Ovary (tissue), 9 donors: ENCODE results near the gene FAM53B. TPM values are rescaled to one million over a fixed set of nuclear protein-coding genes. Genes with fewer than 3 reads are reported as not detected.
A peak's percentile ranks its signal among the peaks of the same experiment; 100 is the strongest.

Experiments
- DNase-seq, 5 donors: peaks; one replicate each; pipeline ENCODE4 v3.0.0-alpha.2; 2019 to 2020
- H3K27ac ChIP-seq, 2 donors: fragments of 200-600 bp; one replicate each; pipeline versions ENCODE4 v1.5.1 to v1.8.0; 2019 to 2022
- H3K27me3 ChIP-seq: fragments of 200-600 bp; one replicate; pipeline ENCODE4 v1.8.0; 2022
- H3K36me3 ChIP-seq: fragments of 200-600 bp; sonication (generic); one replicate; pipeline ENCODE4 v1.5.1; 2019
- H3K4me1 ChIP-seq: one replicate; pipeline ENCODE4 v1.8.1; 2013; ENCODE audit warnings: mild to moderate bottlenecking, moderate library complexity; ENCODE audit not compliant: insufficient read depth
- H3K4me3 ChIP-seq: fragments of 200-600 bp; sonication (generic); one replicate; pipeline ENCODE4 v1.5.1; 2017
- H3K9me3 ChIP-seq, 2 donors: fragments of 200-600 bp in 1 of 2; sonication (generic) in 1 of 2; one replicate each; pipeline versions ENCODE4 v1.5.1 to v1.8.1; 2013 to 2019; ENCODE audit warnings: mild to moderate bottlenecking in 1 of 2, moderate library complexity in 1 of 2
- CTCF ChIP-seq, 3 donors: fragments of 450-650 bp in 2 of 3; fragments of 200-600 bp in 1 of 3; IDR thresholded peaks; one replicate each; pipeline versions ENCODE4 v1.5.1 to v1.8.0; 2016 to 2022; ENCODE audit warnings: antibody characterized with exemption in 3 of 3, mild to moderate bottlenecking in 1 of 3
- EP300 ChIP-seq: sonication (generic); formaldehyde crosslinking; IDR thresholded peaks from one replicate; pipeline ENCODE4 v1.6.1; 2017; ENCODE audit warnings: antibody characterized with exemption
- POLR2A ChIP-seq: fragments of 450-650 bp; IDR thresholded peaks from one replicate; pipeline ENCODE4 v1.6.1; 2017; ENCODE audit warnings: antibody characterized with exemption, mild to moderate bottlenecking, moderate library complexity
- WGBS, 3 donors: extraction: QIAGEN DNeasy Blood & Tissue Kit in 1 of 3; methylation state at CpG; one replicate each; pipeline versions ENCODE4 v1.1.5 to v1.1.7; 2013 to 2017; 5-methylcytosine and 5-hydroxymethylcytosine counted together
- intact Hi-C, 4 donors: fragments of 100-400 bp; cut with DNase I; formaldehyde crosslinking; loops; one replicate each; pipeline versions ENCODE4 v1.11.0 to v1.15.1; 2022 to 2023
- polyA plus RNA-seq, 2 donors: library from polyadenylated mRNA; stranded (reverse); fragments of 200-250 nt in 1 of 2; fragments of 350-450 nt in 1 of 2; fragmentation: Illumina TruSeq in 1 of 2; extraction: RNeasy Lipid Tissue Mini Kit (QIAGEN cat#74804) in 1 of 2; gene quantifications; one replicate each; pipeline ENCODE4 v1.2.3, GENCODE V29; 2013 to 2014
- total RNA-seq, 7 donors: library from RNA; depleted of rRNA in 2 of 7; stranded (reverse); fragments of >200 nt in 2 of 7; fragmentation: NEBNext Ultra II Directional in 3 of 7; extraction: Animal tissue kit (Norgen Biotek cat#: 25700) in 3 of 7; gene quantifications; one replicate each; pipeline versions ENCODE4 v1.1.0 to v1.2.4, GENCODE V29; 2016 to 2023
- donor health status: DM: no; HTN: no; CAD: no; lungs with moderate emphysema.
- donor health status: DM: no; HTN: no; CAD: no.
- donor health status: Bipolar disorder and iron deficiency.
- donor health status: DM: yes; HTN: yes; CAD: no.
- donor health status: DM: no; HTN: no; CAD: no.
- donor health status: DM: yes; HTN: yes; CAD: no.

FAM53B gene
- total and polyA plus RNA-seq, 9 donors, result 9.7 to 77.6 (median 45.5) TPM

DNA sequence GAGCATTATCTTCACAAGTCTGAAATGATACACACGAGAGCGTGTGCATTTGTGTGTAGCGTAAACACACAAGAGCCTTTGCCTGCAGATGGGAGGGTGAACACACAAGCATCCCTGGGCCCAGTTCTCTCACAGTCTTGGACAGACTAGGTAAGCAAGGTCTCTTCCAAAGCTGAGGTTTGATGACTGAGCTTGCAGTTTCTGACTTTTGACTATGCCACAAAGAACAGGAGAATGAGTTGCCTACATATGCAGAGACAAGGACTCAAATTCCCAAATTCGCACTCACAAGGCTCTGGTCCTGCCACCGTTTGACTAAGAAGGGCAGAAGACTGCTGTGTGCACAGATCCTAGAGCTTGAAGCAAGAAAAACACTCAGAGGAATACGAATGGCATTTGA lies 55.8 kb downstream of the FAM53B start:
- Histone ChIP-seq H3K27me3 (no peaks in the 10 kb centered on the region), H3K4me3 (no peak overlapping the region), H3K36me3 (no peaks in the 10 kb centered on the region), H3K9me3 (no peaks in the 10 kb centered on the region), H3K27ac (no peak overlapping the region), H3K4me1 (peaks cover 10% of the 10 kb centered on the region)
- TF ChIP-seq EP300 (no peak), CTCF (IDR thresholded peaks at IDR 0.05) (no peak), POLR2A (no peak)
- 80 to 86% (median 81%) methylated on average over 6 of the region's 6 CpGs for WGBS, 3 donors
- intact Hi-C loops, result no loop called here
- no peak for DNase-seq

DNA sequence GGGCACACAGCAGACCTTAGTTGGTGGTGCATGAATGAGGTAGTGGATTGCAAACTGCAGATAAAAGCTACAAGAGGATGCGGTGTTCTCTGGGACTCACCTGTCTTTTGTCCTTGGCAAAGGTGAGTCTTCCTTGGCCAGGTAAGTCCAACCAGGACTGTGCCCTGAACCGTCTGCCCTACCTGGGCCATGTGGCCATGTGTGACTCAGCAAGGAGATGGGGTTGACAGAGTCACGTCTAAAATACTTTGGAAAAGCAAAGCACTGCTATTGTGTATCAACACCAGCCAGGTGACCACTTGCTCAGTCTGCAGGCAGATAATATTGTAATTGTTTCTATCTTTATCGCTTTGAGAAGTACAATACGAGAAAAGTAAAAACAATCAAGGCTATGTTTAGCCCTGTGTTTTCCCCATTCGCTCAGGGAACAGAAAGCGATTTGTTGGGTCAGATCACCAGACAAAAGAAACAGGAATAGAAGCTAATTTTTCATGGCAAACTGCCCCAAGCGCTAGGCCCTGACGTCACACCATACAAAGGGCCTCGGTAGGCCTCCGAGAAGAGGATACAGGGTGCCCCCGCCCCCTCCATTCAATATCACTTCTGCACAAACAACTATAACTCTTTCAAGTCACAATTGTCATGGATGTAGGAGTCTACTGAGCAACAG lies 57.3 kb downstream of the FAM53B start:
- peak overlapping the region in 1 of 2 donors; percentile 6 for H3K27ac ChIP-seq
- TF ChIP-seq CTCF (IDR thresholded peaks at IDR 0.05), result no peak
- TF ChIP-seq POLR2A, result no peak
- no peak for TF ChIP-seq EP300
- H3K9me3 ChIP-seq, result no peaks in the 10 kb centered on the region
- WGBS, 3 donors, result 65 to 76% (median 70%) methylated on average over 12 of the region's 12 CpGs
- intact Hi-C loops, result no loop called here
- no peak overlapping the region for H3K4me3 ChIP-seq
- peaks cover 10% of the 10 kb centered on the region for H3K4me1 ChIP-seq
- H3K27me3 ChIP-seq, result no peaks in the 10 kb centered on the region
- H3K36me3 ChIP-seq, result no peaks in the 10 kb centered on the region
- no peak for DNase-seq

GRCh38 chr10:124685261-124685660 lies 58.9 kb downstream of the FAM53B start:
- TF ChIP-seq CTCF (IDR thresholded peaks at IDR 0.05), result no peak
- TF ChIP-seq POLR2A, result no peak
- TF ChIP-seq EP300, result no peak
- Histone ChIP-seq H3K9me3 (no peaks in the 10 kb centered on the region), H3K27ac (no peak overlapping the region), H3K4me1 (peaks cover 11% of the 10 kb centered on the region), H3K4me3 (no peak overlapping the region), H3K27me3 (no peaks in the 10 kb centered on the region), H3K36me3 (no peaks in the 10 kb centered on the region)
- intact Hi-C loops, result no loop called here
- no peak for DNase-seq
- 73 to 89% (median 75%) methylated on average over 12 of the region's 12 CpGs for WGBS, 3 donors

GRCh38 chr10:124683814-124684213 lies 60.4 kb downstream of the FAM53B start:
- WGBS, 3 donors, result 48 to 58% (median 58%) methylated on average over 5 of the region's 5 CpGs
- H3K4me3 ChIP-seq, result no peak overlapping the region
- peaks cover 22% of the 10 kb centered on the region for H3K4me1 ChIP-seq
- H3K9me3 ChIP-seq, result no peaks in the 10 kb centered on the region
- no peak overlapping the region for H3K27ac ChIP-seq
- intact Hi-C loops, result no loop called here
- H3K36me3 ChIP-seq, result no peaks in the 10 kb centered on the region
- TF ChIP-seq CTCF (IDR thresholded peaks at IDR 0.05) (no peak), POLR2A (no peak), EP300 (no peak)
- DNase-seq, result no peak
- no peaks in the 10 kb centered on the region for H3K27me3 ChIP-seq
